HFF-Myc (cell line): ENCODE data around the gene CFAP97.

Experiments
- DNase-seq: peaks from one replicate; pipeline ENCODE4 v3.0.0-alpha.2; 2011; ENCODE audit warnings: low read depth; ENCODE audit errors: extremely low read depth
- H3K4me3 ChIP-seq: replicated peaks from 2 replicates; pipeline ENCODE4 v1.5.1; 2011; ENCODE audit warnings: low read depth, mild to moderate bottlenecking, control low read depth, low read length
- TF ChIP-seq, protein P1 (sequence below): IDR thresholded peaks from 2 replicates; pipeline ENCODE4 v1.5.1; 2012; ENCODE audit warnings: mild to moderate bottlenecking, low read depth, low read length, control low read depth; ENCODE audit errors: missing control alignments

The CFAP97 gene

DNA sequence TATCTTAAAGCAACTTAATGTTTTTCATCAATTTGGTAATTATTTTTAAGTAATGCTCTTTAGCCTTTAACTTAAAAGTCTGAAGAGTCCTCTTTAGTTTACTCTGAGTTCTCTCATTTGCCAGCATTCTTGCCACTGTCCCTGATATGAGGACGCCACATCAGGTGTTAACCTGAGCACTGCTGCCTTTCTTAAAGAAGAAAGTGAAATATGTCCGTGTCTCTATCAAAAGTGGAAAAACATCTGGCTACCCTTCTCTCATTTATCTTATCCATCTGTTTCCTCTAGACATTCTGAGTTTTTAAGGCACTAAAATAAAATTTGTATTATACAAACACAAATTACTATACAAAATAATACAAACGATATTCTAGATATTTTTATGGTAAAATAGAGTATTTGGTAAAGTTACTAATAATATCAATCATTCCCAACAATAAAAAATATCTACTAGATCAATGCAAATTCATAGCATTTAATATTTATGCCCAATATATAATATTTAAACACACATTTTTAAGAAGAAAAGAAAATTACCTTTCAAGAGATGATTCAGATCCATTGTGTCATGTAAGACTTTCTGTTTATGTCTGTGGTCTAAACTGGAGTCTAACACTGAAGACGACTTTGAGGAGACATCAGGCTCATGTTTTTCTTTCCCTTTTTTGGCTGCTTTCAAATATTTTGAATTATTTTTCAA lies 14.0 kb downstream of the CFAP97 start:
- DNase-seq = no peak
- H3K4me3 ChIP-seq = no peak overlapping the region
- TF ChIP-seq, protein P1, sequence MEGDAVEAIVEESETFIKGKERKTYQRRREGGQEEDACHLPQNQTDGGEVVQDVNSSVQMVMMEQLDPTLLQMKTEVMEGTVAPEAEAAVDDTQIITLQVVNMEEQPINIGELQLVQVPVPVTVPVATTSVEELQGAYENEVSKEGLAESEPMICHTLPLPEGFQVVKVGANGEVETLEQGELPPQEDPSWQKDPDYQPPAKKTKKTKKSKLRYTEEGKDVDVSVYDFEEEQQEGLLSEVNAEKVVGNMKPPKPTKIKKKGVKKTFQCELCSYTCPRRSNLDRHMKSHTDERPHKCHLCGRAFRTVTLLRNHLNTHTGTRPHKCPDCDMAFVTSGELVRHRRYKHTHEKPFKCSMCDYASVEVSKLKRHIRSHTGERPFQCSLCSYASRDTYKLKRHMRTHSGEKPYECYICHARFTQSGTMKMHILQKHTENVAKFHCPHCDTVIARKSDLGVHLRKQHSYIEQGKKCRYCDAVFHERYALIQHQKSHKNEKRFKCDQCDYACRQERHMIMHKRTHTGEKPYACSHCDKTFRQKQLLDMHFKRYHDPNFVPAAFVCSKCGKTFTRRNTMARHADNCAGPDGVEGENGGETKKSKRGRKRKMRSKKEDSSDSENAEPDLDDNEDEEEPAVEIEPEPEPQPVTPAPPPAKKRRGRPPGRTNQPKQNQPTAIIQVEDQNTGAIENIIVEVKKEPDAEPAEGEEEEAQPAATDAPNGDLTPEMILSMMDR = no peak

DNA sequence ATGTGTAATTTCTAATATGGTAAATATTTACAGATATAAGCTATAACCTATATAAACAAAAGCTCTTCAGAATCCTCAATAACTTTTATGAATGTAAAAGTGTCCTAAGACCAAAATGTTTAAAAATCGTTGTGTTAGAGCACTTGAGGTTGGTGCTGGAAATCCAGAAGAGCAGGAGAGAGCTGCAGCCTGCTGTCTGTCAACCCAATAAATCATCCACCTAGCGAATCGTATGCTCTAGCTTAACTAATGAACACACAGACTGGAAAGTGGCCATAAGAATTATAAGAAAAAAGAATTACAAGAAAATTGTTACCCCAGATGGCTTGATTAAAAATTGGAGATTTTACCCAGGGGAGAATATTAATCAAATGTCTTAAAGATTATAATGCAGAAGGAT lies 17.0 kb downstream of the CFAP97 start:
- TF ChIP-seq, protein P1 = no peak
- no peak overlapping the region for H3K4me3 ChIP-seq
- no peak for DNase-seq

DNA sequence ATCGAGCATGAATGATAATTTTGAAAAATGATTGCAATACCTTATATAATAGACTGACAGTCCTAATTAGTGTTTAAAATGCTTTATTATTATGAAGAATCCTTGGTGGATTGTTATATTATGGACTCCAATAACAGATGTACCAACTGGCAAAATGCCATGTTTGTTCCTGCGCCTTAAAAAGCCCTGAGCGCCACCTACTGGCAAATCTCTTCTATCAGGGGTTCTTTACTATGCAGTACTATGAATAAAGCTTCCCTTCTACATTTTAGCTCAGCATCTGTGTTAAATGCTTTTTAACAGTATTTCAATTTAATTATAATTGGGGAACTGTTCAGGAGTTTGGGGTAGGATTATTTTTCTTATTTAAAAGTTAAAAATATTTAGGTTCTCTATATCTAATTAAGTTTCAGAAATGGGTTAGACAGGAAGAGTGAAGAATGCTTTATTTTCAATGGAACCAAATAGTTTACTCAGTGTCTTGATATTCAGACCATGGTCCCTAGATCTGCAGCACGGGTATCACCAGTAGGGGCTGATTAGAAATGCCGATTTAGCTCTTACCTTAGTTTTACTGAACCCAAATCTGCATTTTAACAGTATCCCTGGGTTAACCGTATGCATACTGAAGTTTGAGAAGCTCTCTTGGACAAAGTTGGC lies 20.0 kb downstream of the CFAP97 start:
- TF ChIP-seq, protein P1 = peak; percentile 85
- H3K4me3 ChIP-seq = no peak overlapping the region
- peak; percentile 89 for DNase-seq

DNA sequence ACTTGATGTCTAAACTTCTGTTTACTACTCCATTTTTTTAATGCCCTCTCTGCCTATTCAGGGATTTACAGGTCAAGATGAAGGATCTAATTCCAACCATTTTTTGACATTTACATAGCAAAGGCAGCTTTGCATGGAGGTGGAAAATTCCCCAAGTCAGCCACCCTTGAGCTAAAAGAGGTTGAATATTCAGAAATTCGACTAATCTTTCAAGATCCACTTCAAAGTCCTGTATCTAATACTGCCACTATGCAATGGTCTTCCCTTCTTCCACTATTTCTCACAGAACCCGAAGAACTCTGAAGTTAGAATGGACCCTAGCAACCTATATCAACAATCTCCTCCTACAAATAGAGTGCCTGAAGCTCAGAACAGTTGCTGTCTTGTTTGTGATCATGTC lies 21.6 kb downstream of the CFAP97 start:
- no peak overlapping the region for H3K4me3 ChIP-seq
- TF ChIP-seq, protein P1 = no peak
- DNase-seq = no peak

DNA sequence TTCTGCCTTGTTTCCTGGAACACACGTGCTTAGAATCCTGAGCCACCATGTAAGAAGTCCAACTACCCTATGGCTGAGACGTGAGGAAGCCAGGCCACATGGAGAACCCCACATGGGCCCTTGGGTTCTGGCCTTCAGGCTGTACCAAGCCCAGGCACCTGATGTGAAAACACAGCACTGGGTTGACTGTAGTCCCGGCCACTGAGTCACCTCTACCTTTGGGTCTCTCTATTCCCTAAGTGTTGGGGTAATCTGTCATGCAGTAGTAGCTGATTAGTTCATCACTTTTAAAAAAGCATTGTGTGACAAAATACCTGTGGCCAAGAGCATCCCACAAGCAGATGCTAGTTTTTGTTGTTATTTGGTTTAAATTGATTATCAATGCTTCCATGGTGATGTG lies 24.3 kb downstream of the CFAP97 start:
- DNase-seq = no peak
- TF ChIP-seq, protein P1 = no peak
- no peak overlapping the region for H3K4me3 ChIP-seq

DNA sequence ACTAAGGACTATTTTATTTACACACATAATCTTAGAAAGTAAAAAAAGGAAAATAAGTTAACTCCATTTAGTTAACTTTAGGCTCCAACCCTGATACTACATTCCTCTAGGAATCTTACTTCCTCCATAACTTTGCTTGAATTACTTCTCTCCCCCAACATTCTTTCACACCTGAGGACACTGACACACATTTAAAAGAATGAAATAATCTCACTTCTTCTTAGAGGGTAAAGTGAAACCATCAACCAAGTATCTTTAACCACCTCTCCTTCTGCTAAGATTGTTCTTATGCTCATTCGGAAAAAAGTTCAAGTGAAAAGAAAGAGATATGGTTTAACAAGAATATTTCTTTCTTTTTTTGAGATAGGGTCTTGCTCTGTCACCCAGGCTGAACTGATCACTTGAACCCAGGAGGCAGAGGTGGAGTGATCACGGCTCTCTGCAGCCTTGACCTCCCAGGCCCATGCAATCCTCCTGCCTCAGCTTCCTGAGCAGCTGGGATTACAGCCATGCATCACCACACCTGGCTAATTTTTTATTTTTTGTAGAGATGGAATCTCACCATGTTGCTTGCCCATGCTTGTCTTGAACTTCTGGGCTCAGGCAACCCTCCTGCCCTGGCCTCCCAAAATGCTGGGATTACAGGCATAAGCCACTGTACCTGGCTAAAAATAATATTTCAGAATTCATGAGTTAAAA lies 32.3 kb downstream of the CFAP97 start:
- no peak for DNase-seq
- TF ChIP-seq, protein P1 = no peak
- no peak overlapping the region for H3K4me3 ChIP-seq
